SU-DHL-6 (cell line): ENCODE data around the gene EIF2B2.

Experiments
- CTCF ChIP-seq: fragments of 200-600 bp; sonication (generic); IDR thresholded peaks from one replicate; pipeline ENCODE4 v1.5.1; 2017; ENCODE audit warnings: antibody characterized with exemption, mild to moderate bottlenecking, low read length, moderate library complexity; ENCODE audit not compliant: insufficient read depth, poor library complexity, severe bottlenecking
- EZH2phosphoT487 ChIP-seq: fragments of 200-600 bp; sonication (generic), shearing (Covaris generic); conservative IDR thresholded peaks from 2 replicates; pipeline ENCODE4 v1.6.1; 2018; ENCODE audit warnings: mild to moderate bottlenecking, antibody characterized with exemption, low read length, moderate library complexity, mixed read lengths

DNA sequence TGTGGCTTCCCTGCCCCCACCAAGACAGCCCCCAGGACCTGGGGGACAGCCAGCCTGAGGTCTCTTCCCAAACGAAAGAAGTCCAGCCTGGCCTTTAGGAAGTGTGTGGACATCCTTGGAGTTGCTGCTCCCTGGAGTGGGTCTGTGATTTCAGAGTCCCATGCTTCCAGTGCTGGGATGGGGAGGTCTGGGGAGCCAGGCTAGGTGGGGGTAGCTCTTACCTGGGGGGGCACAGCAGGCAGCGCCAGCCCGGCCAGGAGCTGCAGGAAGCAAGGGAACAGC is 47.8 kb upstream of the EIF2B2 start:
- no peak for TF ChIP-seq CTCF
- TF ChIP-seq EZH2phosphoT487 = no peak
